Coronary artery (tissue), 2 donors: Measurements from ENCODE around the gene CRADD.

ENCODE experiments used
- DNase-seq: peaks from one replicate; pipeline ENCODE4 v3.0.0-alpha.2; 2017; ENCODE audit warnings: low spot score
- H3K27ac ChIP-seq, 2 donors: fragments of 200-600 bp; sonication (generic); one replicate each; pipeline ENCODE4 v1.5.1; 2016 to 2019
- H3K4me3 ChIP-seq: fragments of 200-600 bp; sonication (generic); 2 replicates; pipeline ENCODE4 v1.5.1; 2016; ENCODE audit warnings: mild to moderate bottlenecking, moderate library complexity
- CTCF ChIP-seq: fragments of 200-600 bp; sonication (generic); IDR thresholded peaks from one replicate; pipeline ENCODE4 v1.5.1; 2019; ENCODE audit warnings: antibody characterized with exemption

The CRADD gene

GRCh38 chr12:93807354-93807753 lies 130.2 kb downstream of the CRADD start:
- no peak for DNase-seq
- H3K27ac ChIP-seq: peak overlapping the region in 1 of 2 donors; percentile 21
- TF ChIP-seq CTCF: no peak
- no peak overlapping the region for H3K4me3 ChIP-seq

- no peak for DNase-seq
- H3K4me3 ChIP-seq: no peak overlapping the region
- peak overlapping the region; percentile 51 to 95 for H3K27ac ChIP-seq
- no peak for TF ChIP-seq CTCF
Measured at GRCh38 chr12:93808169-93808899, 131.2 kb downstream of the CRADD start.

- Histone ChIP-seq H3K4me3 (peak overlapping the region; percentile 20), H3K27ac (peak overlapping the region; percentile 89 to 95)
- no peak for TF ChIP-seq CTCF
- DNase-seq: no peak
Measured at GRCh38 chr12:93812626-93813025, 135.5 kb downstream of the CRADD start.

- peak overlapping the region; percentile 89 to 95 for H3K27ac ChIP-seq
- DNase-seq: no peak
- no peak for TF ChIP-seq CTCF
- H3K4me3 ChIP-seq: peak overlapping the region; percentile 30
Measured at GRCh38 chr12:93813186-93813585, 136.0 kb downstream of the CRADD start.

GRCh38 chr12:93813972-93814821 lies 137.0 kb downstream of the CRADD start:
- peak; percentile 95 for DNase-seq
- peak overlapping the region; percentile 89 to 95 for H3K27ac ChIP-seq
- no peak for TF ChIP-seq CTCF
- peak overlapping the region; percentile 30 for H3K4me3 ChIP-seq

GRCh38 chr12:93818488-93819049 lies 141.4 kb downstream of the CRADD start:
- peak overlapping the region; percentile 32 to 78 for H3K27ac ChIP-seq
- no peak overlapping the region for H3K4me3 ChIP-seq
- no peak for DNase-seq
- no peak for TF ChIP-seq CTCF
